HTR-8/SVneo (cell line): ENCODE results near the gene CREB5.
"Not testable (repeated sequence)": the region's sequence is repeated elsewhere in the genome, so short reads cannot be mapped to it uniquely, and the experiment has no call there.

ENCODE experiments used
- DNase-seq: peaks from one replicate; pipeline ENCODE4 v3.0.0; 2011; ENCODE audit warnings: low spot score, mixed read lengths; ENCODE audit not compliant: insufficient read length
- FAIRE-seq: peaks from 2 replicates; lab custom pipeline; 2011; peaks lifted over from hg19 to GRCh38; lab: Jason Lieb, UNC

The CREB5 gene

GRCh38 chr7:28785041-28785995 is 373.0 kb downstream of the CREB5 start:
- no peak for FAIRE-seq

GRCh38 chr7:28786156-28786555 is 373.8 kb downstream of the CREB5 start:
- DNase-seq, FAIRE-seq: not testable (repeated sequence)

More at GRCh38 chr7:28785041-28785995, 373.0 kb downstream of the CREB5 start:
- DNase-seq: no peak

GRCh38 chr7:28787106-28787505 is 374.8 kb downstream of the CREB5 start:
- no peak for FAIRE-seq
- no peak for DNase-seq

GRCh38 chr7:28790467-28790866 is 378.1 kb downstream of the CREB5 start:
- FAIRE-seq: no peak
- no peak for DNase-seq

GRCh38 chr7:28792858-28793257 is 380.5 kb downstream of the CREB5 start:
- DNase-seq: no peak
- no peak for FAIRE-seq

GRCh38 chr7:28793381-28794085 is 381.2 kb downstream of the CREB5 start:
- no peak for FAIRE-seq
- no peak for DNase-seq

GRCh38 chr7:28798274-28798673 is 386.0 kb downstream of the CREB5 start:
- FAIRE-seq (no peak), DNase-seq (no peak)

- no peak for FAIRE-seq
- no peak for DNase-seq
These were observed 387.3 kb downstream of the CREB5 start for GRCh38 chr7:28799619-28800018.

- DNase-seq (no peak), FAIRE-seq (no peak)
These were observed 387.8 kb downstream of the CREB5 start for GRCh38 chr7:28800150-28800549.

GRCh38 chr7:28802450-28802849 is 390.1 kb downstream of the CREB5 start:
- DNase-seq (no peak), FAIRE-seq (no peak)

GRCh38 chr7:28804157-28804556 is 391.8 kb downstream of the CREB5 start:
- DNase-seq: no peak
- FAIRE-seq: no peak

GRCh38 chr7:28804990-28805389 is 392.7 kb downstream of the CREB5 start:
- DNase-seq (peak; percentile 28), FAIRE-seq (no peak)

GRCh38 chr7:28806841-28807240 is 394.5 kb downstream of the CREB5 start:
- no peak for DNase-seq

GRCh38 chr7:28807396-28807994 is 395.2 kb downstream of the CREB5 start:
- FAIRE-seq: no peak

More at GRCh38 chr7:28806841-28807240, 394.5 kb downstream of the CREB5 start:
- FAIRE-seq: no peak

GRCh38 chr7:28808796-28809533 is 396.6 kb downstream of the CREB5 start:
- no peak for DNase-seq
- no peak for FAIRE-seq

More at GRCh38 chr7:28807396-28807994, 395.2 kb downstream of the CREB5 start:
- DNase-seq: no peak

GRCh38 chr7:28811008-28811407 is 398.7 kb downstream of the CREB5 start:
- FAIRE-seq (no peak), DNase-seq (no peak)

GRCh38 chr7:28811701-28812430 is 399.5 kb downstream of the CREB5 start:
- FAIRE-seq (no peak), DNase-seq (no peak)

GRCh38 chr7:28812616-28813015 is 400.3 kb downstream of the CREB5 start:
- FAIRE-seq (no peak), DNase-seq (no peak)

- FAIRE-seq (no peak), DNase-seq (no peak)
These were observed 401.1 kb downstream of the CREB5 start for GRCh38 chr7:28813243-28813962.
